ENCODE measurements around the gene CPN2. TPM values are rescaled to one million over a fixed set of nuclear protein-coding genes. Genes with fewer than 3 reads are reported as not detected.

CPN2 gene
- total RNA-seq, 1 experiment from 2014 or later = not detected

DNA sequence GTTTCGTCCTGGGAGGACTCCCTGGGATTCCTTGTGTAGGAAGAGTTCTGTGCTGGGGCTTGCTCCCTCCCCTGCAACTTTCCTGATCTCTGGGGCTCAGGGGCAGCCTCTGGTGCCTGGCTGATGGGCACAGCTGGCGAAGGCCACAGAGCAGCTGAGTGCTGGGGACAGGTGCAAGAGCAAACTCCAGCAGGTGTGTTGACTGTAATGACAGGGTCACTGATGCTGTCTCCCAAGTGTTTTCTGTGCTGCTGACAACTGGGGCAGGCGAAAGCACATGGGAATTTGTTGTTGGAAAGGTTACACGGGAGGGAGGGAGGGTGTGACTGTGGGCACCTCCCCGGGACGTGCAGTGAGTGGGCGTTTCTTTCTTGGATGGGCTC, 21.6 kb downstream of the CPN2 start:
- no peak for DNase-seq (ENCODE audit: low read depth)

DNA sequence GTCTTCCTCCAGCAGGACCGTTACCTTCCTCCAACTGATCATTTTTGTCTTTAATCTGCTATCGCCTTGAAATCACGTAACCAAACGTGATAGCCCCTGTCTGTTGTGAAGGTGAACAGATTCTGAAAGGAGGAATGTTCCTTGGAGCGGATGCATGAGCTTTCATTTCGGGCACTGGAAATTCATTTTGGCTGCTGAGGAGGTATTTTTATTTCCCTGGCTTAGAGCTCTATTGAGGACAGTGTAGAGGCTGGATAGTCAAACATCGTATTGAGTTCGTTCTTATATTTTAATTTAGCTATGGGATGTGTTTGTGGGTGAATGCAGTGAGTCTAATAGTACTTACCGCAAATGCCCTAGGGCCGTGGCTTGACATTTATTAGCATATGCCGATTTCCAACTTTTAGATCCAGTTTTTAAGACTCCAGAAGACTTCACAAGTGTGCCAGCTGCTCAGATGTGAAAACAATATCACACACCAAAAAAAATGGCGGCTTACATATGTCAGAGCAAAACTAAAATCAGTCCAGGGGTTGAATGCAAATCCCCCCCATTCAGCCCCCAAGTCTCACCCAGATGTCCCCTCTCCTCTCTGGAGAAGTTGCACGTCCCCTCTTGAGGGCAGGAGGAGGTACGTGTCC, 22.1 kb downstream of the CPN2 start:
- DNase-seq (ENCODE audit: low read depth) = no peak

DNA sequence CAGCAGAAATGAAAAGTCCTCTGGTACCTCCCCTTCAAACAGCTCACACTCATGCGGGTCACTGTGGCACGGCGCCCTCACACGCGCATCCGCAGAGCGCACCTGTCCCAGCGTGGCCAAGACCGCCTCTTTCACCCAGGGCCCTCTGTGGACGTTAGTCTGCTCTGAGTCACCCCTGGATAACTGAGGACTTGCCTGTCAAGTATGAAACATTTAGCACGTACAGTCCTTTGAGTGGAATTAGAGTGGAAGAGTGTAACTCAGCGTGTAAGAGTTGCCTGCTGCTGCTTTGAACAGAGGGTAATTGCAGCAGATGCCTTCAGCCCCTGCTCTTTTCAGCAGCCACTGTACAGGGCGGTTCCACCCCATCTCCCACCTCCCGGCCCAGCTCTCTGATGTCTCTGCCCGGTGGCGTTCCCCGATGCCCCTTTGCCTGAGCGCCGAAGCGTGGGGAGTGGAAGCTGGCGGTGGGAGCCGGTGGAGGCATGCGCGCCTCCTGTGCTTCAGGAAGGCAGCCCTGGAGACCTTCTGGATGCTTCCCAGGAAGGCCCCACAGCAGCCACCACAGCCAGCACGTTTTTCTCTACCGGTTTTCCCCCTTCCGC, 23.0 kb downstream of the CPN2 start:
- peak; percentile 90 for DNase-seq (ENCODE audit: low read depth)

- no peak for DNase-seq (ENCODE audit: low read depth)
Observed at GRCh38 chr3:194327218-194328052, 23.7 kb downstream of the CPN2 start.

DNA sequence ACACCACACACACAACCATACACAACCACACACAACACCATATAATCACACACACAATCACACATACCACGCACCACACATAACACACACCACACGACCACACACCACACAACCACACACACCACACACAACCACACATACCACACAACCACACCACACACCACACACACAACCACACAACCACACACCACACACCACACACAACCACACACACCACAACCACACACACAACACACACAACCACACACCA, 24.2 kb downstream of the CPN2 start:
- DNase-seq (ENCODE audit: low read depth) = no peak

DNA sequence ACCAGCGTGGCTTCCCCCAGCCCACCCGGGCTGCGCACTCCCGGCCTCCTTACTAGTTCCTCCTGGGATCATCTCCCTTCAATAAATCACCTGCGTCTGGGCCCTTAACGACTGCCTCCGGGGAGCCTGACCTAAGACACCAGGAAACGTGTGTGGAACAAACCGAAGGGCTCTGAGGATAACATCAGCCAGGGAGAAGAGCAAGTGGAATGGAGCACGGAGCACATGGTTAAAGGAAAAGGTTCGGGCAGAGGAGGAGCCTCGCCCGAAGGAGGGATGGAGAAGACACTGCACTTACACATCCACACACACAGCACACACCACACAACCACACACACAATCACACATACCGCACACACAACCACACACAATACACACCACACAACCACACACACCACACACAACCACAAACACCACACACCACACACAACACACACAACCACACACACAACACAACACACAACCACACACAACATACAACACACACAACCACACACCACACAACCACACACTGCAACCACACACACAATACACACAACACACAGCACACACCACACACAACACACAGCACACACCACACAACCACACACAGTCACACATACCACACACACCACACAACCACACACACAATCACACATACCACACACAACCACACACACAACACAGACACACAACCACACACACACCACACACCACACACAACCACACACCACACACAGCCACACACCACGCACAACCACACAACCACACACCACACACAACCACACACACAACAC, 24.7 kb downstream of the CPN2 start:
- peak; percentile 51 for DNase-seq (ENCODE audit: low read depth)

- no peak for DNase-seq (ENCODE audit: low read depth)
Observed at GRCh38 chr3:194325424-194326153, 25.5 kb downstream of the CPN2 start.

DNA sequence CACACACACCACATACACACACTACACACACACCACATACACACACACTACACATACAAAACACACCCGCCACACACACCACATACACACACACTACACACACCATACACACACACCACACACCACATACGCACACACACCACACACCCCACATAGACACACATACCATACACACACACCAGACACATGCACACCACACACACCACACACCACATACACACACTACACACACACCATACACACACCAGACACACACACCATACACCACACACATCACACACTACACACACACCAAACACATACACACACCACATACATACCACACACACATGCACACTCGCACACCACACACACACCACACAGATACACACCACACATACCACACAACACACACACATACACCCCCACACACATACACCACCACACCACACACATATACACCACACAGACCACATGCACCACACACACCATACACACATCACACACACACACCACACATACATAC, 26.3 kb downstream of the CPN2 start:
- no peak for DNase-seq (ENCODE audit: low read depth)

- peak; percentile 81 for DNase-seq (ENCODE audit: low read depth)
Observed at GRCh38 chr3:194323785-194324735, 27.1 kb downstream of the CPN2 start.

DNA sequence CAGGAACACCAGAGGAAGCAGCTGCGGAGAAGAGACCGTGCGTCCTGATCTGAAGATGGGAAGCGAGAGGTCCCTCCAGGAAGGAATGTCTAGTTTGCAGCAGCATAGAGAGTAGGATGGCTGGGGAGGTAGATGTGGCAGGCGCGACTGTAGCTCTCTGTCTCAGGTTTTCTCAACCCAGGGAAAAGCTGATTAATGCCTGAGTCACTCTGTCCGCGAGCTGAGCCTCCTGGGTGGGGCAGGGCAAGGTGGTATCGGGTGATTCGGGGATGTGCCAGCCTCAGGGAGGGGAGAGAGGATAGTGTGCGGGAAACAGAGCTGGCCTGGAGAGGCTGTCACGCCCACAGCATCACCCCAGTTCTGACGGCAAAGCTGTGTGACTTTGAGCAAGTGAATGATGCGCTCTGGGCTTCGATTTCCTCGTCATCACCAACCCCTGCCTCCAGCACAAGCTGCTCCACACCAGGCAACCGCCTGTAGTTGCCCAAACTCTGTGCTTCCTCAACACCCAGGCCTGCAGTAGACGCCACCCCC, 28.4 kb downstream of the CPN2 start:
- DNase-seq (ENCODE audit: low read depth) = peak; percentile 97

GRCh38 chr3:194321693-194322640, 29.2 kb downstream of the CPN2 start:
- no peak for DNase-seq (ENCODE audit: low read depth)

DNA sequence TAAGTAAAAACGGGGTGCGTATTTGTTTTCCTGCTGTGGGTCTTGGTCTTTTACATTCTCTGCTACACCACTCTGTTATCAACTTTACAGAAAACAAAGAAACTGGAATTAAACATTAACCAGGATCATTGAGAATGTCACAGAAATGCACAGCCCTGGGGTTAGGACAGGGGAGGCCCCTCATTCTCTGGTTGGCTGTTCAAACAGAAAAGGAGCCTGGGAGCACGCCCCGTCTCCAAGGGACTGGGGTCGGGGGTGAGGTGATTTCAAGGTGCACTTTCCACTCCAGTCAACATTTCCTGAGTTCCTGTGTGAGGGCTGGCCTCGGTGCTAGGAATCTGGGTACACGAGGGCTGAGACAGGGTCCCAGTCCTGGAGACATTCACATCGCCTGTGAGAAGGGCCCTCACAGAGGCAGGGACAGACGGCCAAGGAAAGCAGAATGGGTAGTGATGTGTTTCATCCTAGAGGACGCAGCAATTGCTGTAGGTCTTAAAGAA, 30.3 kb downstream of the CPN2 start:
- no peak for DNase-seq (ENCODE audit: low read depth)

DNA sequence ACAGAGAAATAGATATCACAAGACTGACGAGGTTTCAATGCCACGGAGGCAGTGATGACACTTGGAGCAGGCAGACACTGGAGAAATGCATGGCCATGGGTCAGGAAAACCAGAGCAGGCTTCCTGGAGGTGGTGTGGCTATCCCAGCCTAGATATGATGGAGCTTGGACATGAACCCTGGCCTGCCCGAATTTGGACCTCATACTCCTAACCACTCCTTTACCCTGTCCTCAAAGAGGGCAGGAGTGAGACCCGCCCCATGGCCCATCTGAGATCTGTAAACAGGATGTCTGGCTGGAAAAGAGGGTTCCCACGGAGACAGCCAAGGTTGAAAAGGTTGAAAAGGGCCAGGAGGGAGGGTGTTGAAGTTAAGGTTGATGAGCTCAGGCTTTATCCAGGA, 31.0 kb downstream of the CPN2 start:
- DNase-seq (ENCODE audit: low read depth) = no peak

DNA sequence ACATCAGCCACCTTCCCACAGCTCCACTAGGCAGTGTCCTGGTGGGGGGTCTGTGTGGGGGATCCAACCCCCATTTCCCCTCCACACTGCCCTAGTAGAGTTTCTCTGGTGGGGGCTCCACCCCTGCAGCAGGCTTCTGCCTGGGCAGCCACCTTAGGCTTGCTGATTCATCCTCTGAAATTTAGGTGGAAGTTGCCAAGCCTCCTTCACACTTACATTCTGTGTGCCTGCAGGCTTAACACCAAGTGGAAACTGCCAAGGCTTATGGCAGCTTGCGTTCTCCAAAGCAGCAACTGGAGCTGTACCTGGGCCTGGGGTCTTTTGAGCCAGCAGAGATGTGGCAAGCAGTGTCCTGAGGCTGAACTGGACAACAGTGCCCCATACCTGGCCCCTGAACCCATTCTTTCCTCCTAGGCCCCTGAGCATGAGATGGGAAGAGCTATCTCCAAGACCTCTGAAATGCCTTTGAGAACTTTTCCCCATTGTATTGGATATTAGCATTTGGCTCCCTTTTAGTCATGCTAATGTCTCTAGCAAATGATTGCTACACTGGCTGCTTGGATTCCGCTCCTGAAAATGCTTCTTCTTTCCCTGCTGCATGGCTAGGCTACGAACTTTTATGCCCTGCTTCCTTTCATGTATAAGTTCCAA, 32.5 kb downstream of the CPN2 start:
- DNase-seq (ENCODE audit: low read depth) = no peak

- no peak for DNase-seq (ENCODE audit: low read depth)
Observed at GRCh38 chr3:194316918-194317317, 34.2 kb downstream of the CPN2 start.

GRCh38 chr3:194315965-194316361, 35.2 kb downstream of the CPN2 start:
- DNase-seq (ENCODE audit: low read depth) = no peak

GRCh38 chr3:194315088-194315964, 35.8 kb downstream of the CPN2 start:
- DNase-seq (ENCODE audit: low read depth) = peak; percentile 89

Measured in M059J (cell line).